ENCODE measurements around the gene PTPRJ. TPM values are rescaled to one million over a fixed set of nuclear protein-coding genes. Genes with fewer than 3 reads are reported as not detected.

PTPRJ gene
- total and polyA plus RNA-seq, 8 donors = 12.6 to 63.5 (median 16.6) TPM

GRCh38 chr11:48033918-48034341 lies 53.6 kb downstream of the PTPRJ start:
- Histone ChIP-seq H3K4me3 (no peak overlapping the region), H3K9me3 (no peaks in the 10 kb centered on the region), H3K27me3 (no peaks in the 10 kb centered on the region), H3K36me3 (no peaks in the 10 kb centered on the region), H3K27ac (peak overlapping the region in 1 of 2 donors; percentile 88), H3K4me1 (peaks cover 15 to 95% of the 10 kb centered on the region in 2 donors)
- TF ChIP-seq CTCF (IDR thresholded peaks at IDR 0.05) = no peak
- intact Hi-C loops (cut with DNase I) = no loop called here
- peak; percentile 33 for ATAC-seq
- no peak for DNase-seq

DNA sequence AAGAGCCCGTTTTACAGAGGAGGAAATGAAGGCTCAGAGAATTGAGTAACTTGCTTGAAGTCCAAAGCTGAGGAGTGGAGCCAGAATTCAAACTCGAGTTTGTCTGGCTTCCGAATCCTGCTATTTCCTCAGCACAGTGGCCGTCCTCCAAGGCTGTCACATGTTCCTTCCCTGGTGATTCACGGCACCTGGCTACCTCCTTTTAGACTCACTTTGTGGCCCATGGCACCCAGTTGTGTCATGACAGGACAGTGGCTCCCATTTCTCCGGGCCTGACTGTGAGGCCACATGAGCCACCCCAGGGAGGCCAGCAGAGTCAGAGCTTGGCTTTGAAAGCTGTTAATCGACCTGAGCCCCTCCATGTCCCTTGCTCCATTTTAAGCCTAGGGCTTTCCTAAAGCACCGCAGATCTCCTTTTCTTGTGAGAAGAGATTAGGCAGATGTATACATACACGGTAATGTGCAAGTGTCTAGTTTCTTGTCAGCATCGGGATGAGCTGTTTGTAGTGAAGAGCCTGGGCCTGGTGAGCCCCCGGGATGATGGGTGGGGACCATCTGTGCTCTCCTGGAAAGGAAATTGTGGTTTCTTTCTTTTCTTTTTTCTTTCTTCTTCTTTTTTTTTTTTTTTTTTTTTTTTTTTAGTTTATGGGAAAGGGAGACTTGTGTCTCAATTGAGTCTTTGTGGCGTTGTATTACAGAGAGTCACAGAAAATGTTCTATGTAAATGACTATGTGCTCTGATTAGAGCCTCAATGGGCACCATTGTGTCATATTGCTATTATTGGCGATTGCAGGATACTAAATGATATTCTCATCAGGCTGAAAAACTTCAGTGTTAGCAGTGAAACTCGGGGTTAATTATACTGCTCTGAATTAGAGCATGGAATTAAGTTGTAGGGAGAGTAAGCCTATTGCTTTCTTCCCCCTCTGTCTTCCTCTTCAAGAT lies 54.8 kb downstream of the PTPRJ start:
- Histone ChIP-seq H3K4me3 (no peak overlapping the region), H3K27ac (peak overlapping the region in 1 of 2 donors; percentile 88), H3K27me3 (no peaks in the 10 kb centered on the region), H3K9me3 (no peaks in the 10 kb centered on the region), H3K4me1 (peaks cover 10 to 82% of the 10 kb centered on the region in 2 donors), H3K36me3 (no peaks in the 10 kb centered on the region)
- TF ChIP-seq CTCF (IDR thresholded peaks at IDR 0.05) = no peak
- intact Hi-C loops (cut with DNase I) = no loop called here
- no peak for DNase-seq
- ATAC-seq = no peak

- DNase-seq (no peak), ATAC-seq (no peak)
- Histone ChIP-seq H3K9me3 (no peaks in the 10 kb centered on the region), H3K27me3 (no peaks in the 10 kb centered on the region), H3K4me1 (peaks cover 5 to 80% of the 10 kb centered on the region in 2 donors), H3K36me3 (no peaks in the 10 kb centered on the region), H3K27ac (peak overlapping the region in 1 of 2 donors; percentile 88), H3K4me3 (no peak overlapping the region)
- TF ChIP-seq CTCF (IDR thresholded peaks at IDR 0.05) = no peak
- intact Hi-C loops (cut with DNase I) = no loop called here
Measured at GRCh38 chr11:48036011-48036410, 55.7 kb downstream of the PTPRJ start.

- intact Hi-C loops (cut with DNase I) = no loop called here
- Histone ChIP-seq H3K4me3 (no peak overlapping the region), H3K4me1 (peaks cover 1 to 80% of the 10 kb centered on the region in 2 donors), H3K9me3 (no peaks in the 10 kb centered on the region), H3K27me3 (no peaks in the 10 kb centered on the region), H3K27ac (peak overlapping the region in 1 of 2 donors; percentile 88), H3K36me3 (no peaks in the 10 kb centered on the region)
- ATAC-seq = no peak
- DNase-seq = peak in 1 of 4 donors; percentile 42
- TF ChIP-seq CTCF (IDR thresholded peaks at IDR 0.05) = no peak
Measured at GRCh38 chr11:48036466-48036865, 56.1 kb downstream of the PTPRJ start.

GRCh38 chr11:48037709-48038468 lies 57.5 kb downstream of the PTPRJ start:
- H3K4me3 ChIP-seq = no peak overlapping the region
- peak overlapping the region in 1 of 2 donors; percentile 45 for H3K27ac ChIP-seq
- ATAC-seq (no peak), DNase-seq (no peak)
- H3K36me3 ChIP-seq = no peaks in the 10 kb centered on the region
- TF ChIP-seq CTCF (IDR thresholded peaks at IDR 0.05) = no peak
- H3K9me3 ChIP-seq = no peaks in the 10 kb centered on the region
- no peaks in the 10 kb centered on the region for H3K27me3 ChIP-seq
- intact Hi-C loops (cut with DNase I) = no loop called here
- H3K4me1 ChIP-seq = peaks cover 0 to 80% of the 10 kb centered on the region in 2 donors
